Retinal pigment epithelial cell (primary cell): ENCODE measurements around the gene PDE1C.

Experiments
- DNase-seq: peaks from one replicate; pipeline ENCODE4 v3.0.0-alpha.2; 2010; ENCODE audit warnings: low read depth
- H3K4me3 ChIP-seq: 2 replicates; pipeline ENCODE4 v1.5.1; 2011; ENCODE audit warnings: mild to moderate bottlenecking, low read length, control low read depth, moderate library complexity
- TF ChIP-seq, protein P1 (sequence below): conservative IDR thresholded peaks from 2 replicates; pipeline ENCODE4 v1.5.1; 2011; ENCODE audit warnings: low read depth, low read length, control low read depth, inconsistent platforms

The PDE1C gene

GRCh38 chr7:31935124-31936054 lies 134.8 kb downstream of the PDE1C start:
- no peak overlapping the region for H3K4me3 ChIP-seq
- DNase-seq: no peak
- TF ChIP-seq, protein P1, sequence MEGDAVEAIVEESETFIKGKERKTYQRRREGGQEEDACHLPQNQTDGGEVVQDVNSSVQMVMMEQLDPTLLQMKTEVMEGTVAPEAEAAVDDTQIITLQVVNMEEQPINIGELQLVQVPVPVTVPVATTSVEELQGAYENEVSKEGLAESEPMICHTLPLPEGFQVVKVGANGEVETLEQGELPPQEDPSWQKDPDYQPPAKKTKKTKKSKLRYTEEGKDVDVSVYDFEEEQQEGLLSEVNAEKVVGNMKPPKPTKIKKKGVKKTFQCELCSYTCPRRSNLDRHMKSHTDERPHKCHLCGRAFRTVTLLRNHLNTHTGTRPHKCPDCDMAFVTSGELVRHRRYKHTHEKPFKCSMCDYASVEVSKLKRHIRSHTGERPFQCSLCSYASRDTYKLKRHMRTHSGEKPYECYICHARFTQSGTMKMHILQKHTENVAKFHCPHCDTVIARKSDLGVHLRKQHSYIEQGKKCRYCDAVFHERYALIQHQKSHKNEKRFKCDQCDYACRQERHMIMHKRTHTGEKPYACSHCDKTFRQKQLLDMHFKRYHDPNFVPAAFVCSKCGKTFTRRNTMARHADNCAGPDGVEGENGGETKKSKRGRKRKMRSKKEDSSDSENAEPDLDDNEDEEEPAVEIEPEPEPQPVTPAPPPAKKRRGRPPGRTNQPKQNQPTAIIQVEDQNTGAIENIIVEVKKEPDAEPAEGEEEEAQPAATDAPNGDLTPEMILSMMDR: no peak

DNA sequence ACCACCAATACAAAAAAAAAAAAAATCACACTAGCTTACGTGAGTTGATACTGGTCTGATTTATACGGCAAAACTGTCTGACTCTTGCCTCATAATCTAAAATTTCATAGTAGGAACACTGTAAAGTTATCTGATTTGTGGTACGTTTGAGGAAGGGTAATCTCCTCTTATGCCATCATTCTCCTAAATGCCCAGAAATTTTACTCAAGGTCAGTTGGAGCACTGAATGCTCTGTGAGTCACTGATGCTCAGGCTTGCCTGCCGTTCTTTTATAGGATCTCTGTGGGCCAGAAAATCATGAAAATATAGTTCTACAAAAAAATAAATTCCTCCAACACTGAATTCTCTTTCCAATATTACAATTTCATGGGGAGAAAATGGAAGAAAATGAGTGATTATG lies 135.7 kb downstream of the PDE1C start:
- DNase-seq: no peak
- no peak overlapping the region for H3K4me3 ChIP-seq
- TF ChIP-seq, protein P1: no peak

DNA sequence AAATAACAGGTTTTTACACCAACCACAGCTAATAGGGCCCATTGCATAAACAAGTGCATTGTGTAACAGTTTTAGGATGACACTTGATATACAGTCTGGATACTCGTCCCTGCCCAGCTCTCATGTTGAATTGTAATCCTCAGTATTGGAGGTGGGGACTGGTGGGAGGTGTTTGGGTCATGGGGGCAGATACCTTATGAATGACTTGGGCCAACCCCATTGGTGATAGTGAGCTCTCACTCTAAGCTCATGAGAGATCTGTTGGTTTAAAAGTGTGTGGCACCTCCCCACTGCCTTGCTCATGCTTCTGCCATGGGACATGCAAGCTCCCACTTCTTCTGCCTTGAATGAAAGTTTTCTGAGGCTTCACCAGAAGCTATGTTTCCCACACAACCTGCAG lies 136.7 kb downstream of the PDE1C start:
- TF ChIP-seq, protein P1: no peak
- H3K4me3 ChIP-seq: no peak overlapping the region
- DNase-seq: no peak

- no peak overlapping the region for H3K4me3 ChIP-seq
- TF ChIP-seq, protein P1: no peak
- DNase-seq: no peak
Observed at GRCh38 chr7:31926991-31927584, 143.1 kb downstream of the PDE1C start.

- no peak for DNase-seq
- no peak overlapping the region for H3K4me3 ChIP-seq
- TF ChIP-seq, protein P1: no peak
Observed at GRCh38 chr7:31925753-31926454, 144.3 kb downstream of the PDE1C start.

DNA sequence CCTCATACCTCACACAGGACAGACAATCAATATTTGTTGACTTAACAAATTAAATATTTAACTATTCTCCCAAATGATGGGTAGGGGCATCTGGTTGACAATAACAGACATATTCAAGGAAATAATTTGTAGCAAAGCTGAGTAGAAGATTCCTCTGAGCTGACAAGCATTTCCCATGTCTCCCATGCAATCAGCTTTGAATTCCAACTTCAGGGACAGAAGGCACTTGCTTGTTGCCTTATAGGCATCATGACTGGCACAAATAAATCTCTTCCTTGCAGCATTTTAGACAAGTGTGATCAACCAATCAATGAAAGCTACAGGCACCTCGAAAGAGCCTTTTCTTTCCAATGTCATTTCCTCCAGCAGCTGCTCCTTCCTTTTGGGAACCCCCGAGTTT lies 146.0 kb downstream of the PDE1C start:
- no peak for DNase-seq
- no peak overlapping the region for H3K4me3 ChIP-seq
- TF ChIP-seq, protein P1: no peak
